ENCODE results near the gene ACACA.
"Not testable (repeated sequence)": the region's sequence is repeated elsewhere in the genome, so short reads cannot be mapped to it uniquely, and the experiment has no call there.

ACACA gene

DNA sequence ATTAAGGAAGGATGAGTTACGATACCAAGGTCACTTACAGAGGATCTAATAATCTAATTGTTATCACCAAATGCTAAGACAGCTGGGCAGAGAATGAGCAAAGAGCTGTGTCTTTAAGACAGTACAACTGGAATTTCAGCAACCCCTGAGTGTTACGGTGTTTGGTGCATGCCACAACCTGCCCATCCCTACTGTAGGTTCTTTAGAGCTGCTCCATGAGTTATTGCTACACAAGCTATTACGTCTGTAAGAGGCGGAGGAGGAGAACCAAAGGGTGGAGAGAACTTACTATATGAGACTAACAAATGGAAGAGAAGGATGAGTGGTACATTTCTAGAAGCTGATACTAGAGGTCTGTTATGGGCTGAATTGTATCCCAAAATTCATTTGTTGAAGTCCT, 45.1 kb downstream of the ACACA start:
- Histone ChIP-seq H3K4me1 (ENCODE audit: control extremely low read depth in 1 of 4, control insufficient read depth in 4 of 4, insufficient read depth in 4 of 4, low read length in 3 of 4) (peaks cover 7 to 31% (median 22%) of the 10 kb centered on the region in 4 experiments), H3K27ac (ENCODE audit: insufficient read depth in 1 of 2, low read depth in 1 of 2, low read length in 2 of 2, poor library complexity in 1 of 2, severe bottlenecking in 2 of 2) (no peak overlapping the region), H3K36me3 (ENCODE audit: control insufficient read depth in 4 of 4, insufficient read depth in 4 of 4, low read length in 3 of 4) (peaks cover 0 to 4% (median 0%) of the 10 kb centered on the region in 4 experiments), H3K4me3 (ENCODE audit: control insufficient read depth in 1 of 7, extremely low read depth in 1 of 7, insufficient read depth in 4 of 7, low read depth in 2 of 7, low read length in 6 of 7) (no peak overlapping the region), H3K27me3 (replicated peaks in 2 of 5; ENCODE audit: control insufficient read depth in 4 of 5, insufficient read depth in 5 of 5, low read length in 4 of 5) (no peaks in the 10 kb centered on the region), H3K9me3 (ENCODE audit: control extremely low read depth in 1 of 5, control insufficient read depth in 4 of 5, insufficient read depth in 2 of 5, low read depth in 1 of 5, low read length in 4 of 5) (no peaks in the 10 kb centered on the region)
- CTCF ChIA-PET, result interaction anchor here (0.5 to 1.7 kb wide), 3 partner anchors 12 to 1338 kb away, joined by 3 to 4 read pairs (median 3); no protein-coding TSS in a partner anchor
- 96% methylated on average over 4 of the region's 4 CpGs for WGBS (ENCODE audit: insufficient coverage)
- POLR2A ChIA-PET, result interaction anchor here (0.6 kb wide), 1 partner anchor 189 kb away, joined by 8 read pairs; no protein-coding TSS in a partner anchor
- no peak for DNase-seq

DNA sequence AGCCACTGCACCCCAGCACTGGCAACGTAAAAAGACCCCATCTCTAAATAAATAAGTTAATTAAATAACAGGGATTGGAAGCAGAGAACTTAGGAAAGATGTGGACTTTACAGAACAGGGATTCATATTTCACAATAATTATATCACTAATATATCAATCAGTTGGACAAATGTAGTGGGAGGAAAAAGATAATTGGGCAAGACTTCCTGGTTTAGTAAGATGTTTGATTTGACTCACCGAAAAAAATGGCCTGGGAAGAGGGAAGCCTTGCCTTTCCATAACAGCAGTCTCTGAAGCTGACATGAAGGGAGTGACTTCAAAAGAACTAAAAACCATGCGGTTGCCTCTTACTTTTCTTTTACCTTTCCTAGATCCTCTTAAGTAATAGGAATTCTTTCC, 46.0 kb downstream of the ACACA start:
- ChIA-PET CTCF (interaction anchor here (0.8 to 3.0 kb wide), 3 partner anchors 13 to 37 kb away, joined by 3 to 17 read pairs (median 4); partner anchors contain the start of gene C17orf78), POLR2A (interaction anchor here (0.7 kb wide), 1 partner anchor 372 kb away, joined by 3 read pairs; no protein-coding TSS in a partner anchor)
- 42% methylated on average over 1 of the region's 3 CpGs for WGBS (ENCODE audit: insufficient coverage)
- Histone ChIP-seq H3K4me3 (ENCODE audit: control insufficient read depth in 1 of 7, extremely low read depth in 1 of 7, insufficient read depth in 4 of 7, low read depth in 2 of 7, low read length in 6 of 7) (no peak overlapping the region), H3K27ac (ENCODE audit: insufficient read depth in 1 of 2, low read depth in 1 of 2, low read length in 2 of 2, poor library complexity in 1 of 2, severe bottlenecking in 2 of 2) (no peak overlapping the region), H3K27me3 (replicated peaks in 2 of 5; ENCODE audit: control insufficient read depth in 4 of 5, insufficient read depth in 5 of 5, low read length in 4 of 5) (no peaks in the 10 kb centered on the region), H3K36me3 (ENCODE audit: control insufficient read depth in 4 of 4, insufficient read depth in 4 of 4, low read length in 3 of 4) (peaks cover 0 to 4% (median 0%) of the 10 kb centered on the region in 4 experiments), H3K9me3 (ENCODE audit: control extremely low read depth in 1 of 5, control insufficient read depth in 4 of 5, insufficient read depth in 2 of 5, low read depth in 1 of 5, low read length in 4 of 5) (no peaks in the 10 kb centered on the region), H3K4me1 (ENCODE audit: control extremely low read depth in 1 of 4, control insufficient read depth in 4 of 4, insufficient read depth in 4 of 4, low read length in 3 of 4) (peaks cover 7 to 34% (median 22%) of the 10 kb centered on the region in 4 experiments)
- no peak for DNase-seq

DNA sequence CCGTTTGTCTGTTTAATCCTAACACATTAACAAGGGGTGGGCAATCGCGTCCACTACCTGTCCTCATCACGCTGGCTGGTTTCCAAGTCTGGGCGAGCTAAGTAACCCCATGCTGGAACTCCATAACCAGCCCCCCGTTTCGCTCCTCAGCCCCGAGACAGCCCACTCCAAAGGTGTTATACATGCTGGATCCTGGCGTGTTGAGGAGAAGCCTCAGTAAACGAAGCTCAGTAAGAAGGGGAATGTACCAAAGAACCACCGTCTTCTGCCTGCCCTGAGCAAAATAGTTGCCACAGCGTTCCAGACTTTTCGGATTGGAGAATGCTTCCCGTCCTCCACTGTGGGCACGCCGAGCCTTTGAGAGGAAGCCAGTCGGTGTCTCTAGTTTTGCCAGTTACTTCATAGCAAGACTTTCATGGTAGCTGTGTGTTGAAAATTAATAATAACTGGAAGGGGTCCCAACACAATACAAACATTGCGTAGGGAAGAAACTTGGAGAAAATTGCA, 46.9 kb downstream of the ACACA start:
- 17% methylated on average over 15 of the region's 18 CpGs for WGBS (ENCODE audit: insufficient coverage)
- peaks cover 7 to 34% (median 22%) of the 10 kb centered on the region in 4 experiments for H3K4me1 ChIP-seq (ENCODE audit: control extremely low read depth in 1 of 4, control insufficient read depth in 4 of 4, insufficient read depth in 4 of 4, low read length in 3 of 4)

DNA sequence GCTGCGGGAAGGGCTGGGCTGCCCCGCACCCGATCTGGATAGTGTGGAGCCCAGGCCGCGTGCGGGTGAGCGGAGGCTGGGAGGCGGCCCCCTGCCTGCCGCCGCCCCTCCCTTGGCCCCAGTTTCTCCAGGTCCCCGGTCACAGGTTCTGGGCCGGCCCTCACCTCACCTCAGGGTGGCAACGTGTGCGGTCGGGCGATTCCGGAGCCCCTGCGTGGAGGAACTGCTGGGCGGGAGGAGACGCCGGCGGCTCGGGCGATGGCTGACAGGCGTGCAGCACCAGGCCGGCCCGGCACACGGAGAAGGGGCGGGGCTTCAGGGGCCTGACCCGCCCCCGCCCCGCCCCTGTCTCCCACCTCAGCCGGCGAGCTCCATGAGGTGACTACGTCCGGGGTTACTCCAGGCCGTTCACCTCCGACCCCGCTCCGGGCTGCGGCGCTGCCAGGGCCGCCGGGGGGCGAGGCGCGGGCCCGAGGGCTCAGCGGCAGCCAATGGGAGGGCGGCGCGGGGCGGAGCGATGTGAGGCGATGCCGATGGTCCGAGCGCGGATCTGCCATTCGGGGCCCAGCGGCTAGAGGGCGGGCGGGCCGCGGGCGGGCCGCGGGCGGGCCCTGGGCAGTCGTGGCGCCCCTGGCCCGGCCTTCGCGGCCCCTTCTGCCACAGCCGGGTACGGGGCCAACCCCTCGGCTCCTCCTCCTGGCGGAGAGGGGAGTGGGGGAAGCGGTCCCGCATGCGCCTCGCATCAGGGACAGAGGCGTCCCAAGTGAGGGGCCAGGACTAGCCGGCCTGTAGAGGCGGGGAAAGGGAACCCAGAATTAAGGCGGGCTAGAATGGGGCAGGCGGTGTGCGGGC, 47.6 kb downstream of the ACACA start:
- peaks cover 0 to 10% (median 0%) of the 10 kb centered on the region in 4 experiments for H3K36me3 ChIP-seq (ENCODE audit: control insufficient read depth in 4 of 4, insufficient read depth in 4 of 4, low read length in 3 of 4)
- no peaks in the 10 kb centered on the region for H3K27me3 ChIP-seq (replicated peaks in 2 of 5; ENCODE audit: control insufficient read depth in 4 of 5, insufficient read depth in 5 of 5, low read length in 4 of 5)
- no peaks in the 10 kb centered on the region for H3K9me3 ChIP-seq (ENCODE audit: control extremely low read depth in 1 of 5, control insufficient read depth in 4 of 5, insufficient read depth in 2 of 5, low read depth in 1 of 5, low read length in 4 of 5)
- H3K4me1 ChIP-seq (ENCODE audit: control extremely low read depth in 1 of 4, control insufficient read depth in 4 of 4, insufficient read depth in 4 of 4, low read length in 3 of 4), result peaks cover 7 to 34% (median 22%) of the 10 kb centered on the region in 4 experiments
- H3K4me3 ChIP-seq (ENCODE audit: control insufficient read depth in 1 of 7, extremely low read depth in 1 of 7, insufficient read depth in 4 of 7, low read depth in 2 of 7, low read length in 6 of 7), result peak overlapping the region; percentile 57 to 97 (median 84)
- peak overlapping the region in 1 of 2 experiments; percentile 74 for H3K27ac ChIP-seq (ENCODE audit: insufficient read depth in 1 of 2, low read depth in 1 of 2, low read length in 2 of 2, poor library complexity in 1 of 2, severe bottlenecking in 2 of 2)
- peak; percentile 94 to 97 (median 96) for DNase-seq
- WGBS (ENCODE audit: insufficient coverage), result 0% methylated on average over 57 of the region's 88 CpGs
- CTCF ChIA-PET, result interaction anchor here (1.1 to 3.0 kb wide), 4 partner anchors 9 to 756 kb away, joined by 3 to 17 read pairs (median 4); partner anchors contain the start of gene C17orf78
- POLR2A ChIA-PET, result no interaction called here

More for the DNA sequence above, 46.9 kb downstream of the ACACA start:
- peak overlapping the region; percentile 57 to 93 (median 68) for H3K4me3 ChIP-seq (ENCODE audit: control insufficient read depth in 1 of 7, extremely low read depth in 1 of 7, insufficient read depth in 4 of 7, low read depth in 2 of 7, low read length in 6 of 7)
- no peaks in the 10 kb centered on the region for H3K9me3 ChIP-seq (ENCODE audit: control extremely low read depth in 1 of 5, control insufficient read depth in 4 of 5, insufficient read depth in 2 of 5, low read depth in 1 of 5, low read length in 4 of 5)
- H3K36me3 ChIP-seq (ENCODE audit: control insufficient read depth in 4 of 4, insufficient read depth in 4 of 4, low read length in 3 of 4), result peaks cover 0 to 4% (median 0%) of the 10 kb centered on the region in 4 experiments
- DNase-seq, result no peak
- ChIA-PET POLR2A (no interaction called here), CTCF (interaction anchor here (1.1 to 3.0 kb wide), 4 partner anchors 9 to 757 kb away, joined by 3 to 17 read pairs (median 4); partner anchors contain the start of gene C17orf78)
- H3K27ac ChIP-seq (ENCODE audit: insufficient read depth in 1 of 2, low read depth in 1 of 2, low read length in 2 of 2, poor library complexity in 1 of 2, severe bottlenecking in 2 of 2), result peak overlapping the region in 1 of 2 experiments; percentile 68
- H3K27me3 ChIP-seq (replicated peaks in 2 of 5; ENCODE audit: control insufficient read depth in 4 of 5, insufficient read depth in 5 of 5, low read length in 4 of 5), result no peaks in the 10 kb centered on the region

DNA sequence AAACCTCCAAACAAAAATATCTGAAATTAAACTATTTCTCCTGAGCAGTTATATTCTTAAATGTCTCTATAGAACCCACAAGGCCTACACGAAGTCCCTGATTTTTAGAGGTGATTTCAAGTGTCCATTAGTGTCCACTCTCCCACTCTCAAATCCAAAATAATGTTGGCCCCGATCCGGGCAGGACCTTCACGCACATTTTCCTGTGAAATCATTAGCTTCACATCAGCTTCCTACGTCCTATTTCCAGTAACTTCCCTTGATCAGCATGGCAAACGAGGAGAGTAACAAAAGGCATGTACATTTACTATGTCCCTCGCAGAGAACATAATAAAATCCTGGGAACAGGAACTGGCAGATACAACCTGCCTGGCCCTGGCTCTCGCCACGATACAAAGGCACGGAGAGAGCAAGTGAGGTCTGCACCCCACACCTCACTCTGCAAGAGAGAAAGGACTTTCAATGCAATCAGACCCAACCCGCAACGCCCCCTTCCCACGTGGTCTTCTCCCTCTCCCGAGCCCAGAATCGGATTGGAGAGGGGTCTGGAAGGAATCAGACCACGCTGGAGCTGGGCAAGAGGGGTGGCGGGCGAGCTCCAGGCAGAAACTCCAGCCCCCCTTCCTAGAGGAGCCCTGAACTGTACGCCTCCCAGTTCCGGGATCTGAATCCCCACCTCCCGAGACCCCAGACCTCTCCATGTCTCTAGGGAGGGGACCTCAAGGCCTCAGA, 48.4 kb downstream of the ACACA start:
- Histone ChIP-seq H3K27me3 (replicated peaks in 2 of 5; ENCODE audit: control insufficient read depth in 4 of 5, insufficient read depth in 5 of 5, low read length in 4 of 5) (no peaks in the 10 kb centered on the region), H3K36me3 (ENCODE audit: control insufficient read depth in 4 of 4, insufficient read depth in 4 of 4, low read length in 3 of 4) (peaks cover 0 to 15% (median 0%) of the 10 kb centered on the region in 4 experiments), H3K9me3 (ENCODE audit: control extremely low read depth in 1 of 5, control insufficient read depth in 4 of 5, insufficient read depth in 2 of 5, low read depth in 1 of 5, low read length in 4 of 5) (no peaks in the 10 kb centered on the region), H3K4me3 (ENCODE audit: control insufficient read depth in 1 of 7, extremely low read depth in 1 of 7, insufficient read depth in 4 of 7, low read depth in 2 of 7, low read length in 6 of 7) (peak overlapping the region; percentile 57 to 97 (median 84)), H3K27ac (ENCODE audit: insufficient read depth in 1 of 2, low read depth in 1 of 2, low read length in 2 of 2, poor library complexity in 1 of 2, severe bottlenecking in 2 of 2) (peak overlapping the region in 1 of 2 experiments; percentile 74), H3K4me1 (ENCODE audit: control extremely low read depth in 1 of 4, control insufficient read depth in 4 of 4, insufficient read depth in 4 of 4, low read length in 3 of 4) (peaks cover 7 to 34% (median 22%) of the 10 kb centered on the region in 4 experiments)
- CTCF ChIA-PET, result interaction anchor here (1.1 to 3.0 kb wide), 3 partner anchors 16 to 755 kb away, joined by 3 to 17 read pairs (median 5); partner anchors contain the start of gene C17orf78
- DNase-seq, result peak; percentile 28 to 53 (median 51)
- WGBS (ENCODE audit: insufficient coverage), result 7% methylated on average over 18 of the region's 21 CpGs
- POLR2A ChIA-PET, result no interaction called here

DNA sequence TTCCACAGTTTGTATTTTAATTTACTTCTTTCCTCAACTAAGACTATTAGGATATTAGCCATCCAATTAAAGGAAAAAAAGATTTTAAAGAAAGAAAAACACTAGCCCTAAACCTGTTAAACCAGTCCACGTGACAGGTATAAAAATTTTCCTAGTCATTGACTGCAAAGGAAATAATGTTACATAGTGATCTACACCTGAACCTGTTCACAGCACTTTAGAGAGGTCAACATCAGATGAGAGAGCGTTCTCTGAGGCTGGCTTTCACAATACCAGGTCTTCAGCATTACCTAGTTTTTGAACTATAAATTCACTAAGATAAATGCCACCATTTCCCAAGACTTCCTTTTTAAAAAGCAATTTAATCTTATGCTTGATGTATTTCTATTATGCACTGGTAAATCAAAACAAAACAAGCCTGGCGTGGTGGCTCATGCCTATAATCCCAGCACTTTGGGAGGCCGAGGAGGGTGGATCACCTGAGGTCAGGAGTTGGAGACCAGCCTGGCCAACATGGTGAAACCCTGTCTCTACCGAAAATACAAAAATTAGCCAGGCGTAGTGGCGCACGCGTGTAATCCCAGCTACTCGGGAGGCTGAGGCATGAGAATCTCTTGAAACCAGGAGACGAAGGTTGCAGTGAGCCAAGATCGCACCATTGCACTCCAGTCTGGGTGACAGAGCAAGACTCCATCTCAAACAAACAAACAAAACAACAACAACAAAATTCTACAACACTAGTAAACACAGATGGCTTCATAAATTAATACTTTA, 49.7 kb downstream of the ACACA start:
- POLR2A ChIA-PET; H3K27ac ChIP-seq (ENCODE audit: insufficient read depth in 1 of 2, low read depth in 1 of 2, low read length in 2 of 2, poor library complexity in 1 of 2, severe bottlenecking in 2 of 2); DNase-seq; H3K9me3 ChIP-seq (ENCODE audit: control extremely low read depth in 1 of 5, control insufficient read depth in 4 of 5, insufficient read depth in 2 of 5, low read depth in 1 of 5, low read length in 4 of 5); H3K27me3 ChIP-seq (replicated peaks in 2 of 5; ENCODE audit: control insufficient read depth in 4 of 5, insufficient read depth in 5 of 5, low read length in 4 of 5): not testable (repeated sequence)
- WGBS (ENCODE audit: insufficient coverage), result over 99% methylated on average over 11 of the region's 12 CpGs
- Histone ChIP-seq H3K36me3 (ENCODE audit: control insufficient read depth in 4 of 4, insufficient read depth in 4 of 4, low read length in 3 of 4) (peaks cover 0 to 15% (median 0%) of the 10 kb centered on the region in 4 experiments), H3K4me1 (ENCODE audit: control extremely low read depth in 1 of 4, control insufficient read depth in 4 of 4, insufficient read depth in 4 of 4, low read length in 3 of 4) (peaks cover 7 to 34% (median 22%) of the 10 kb centered on the region in 4 experiments), H3K4me3 (ENCODE audit: control insufficient read depth in 1 of 7, extremely low read depth in 1 of 7, insufficient read depth in 4 of 7, low read depth in 2 of 7, low read length in 6 of 7) (peak overlapping the region in 1 of 7 experiments; percentile 97)
- CTCF ChIA-PET, result interaction anchor here (0.7 kb wide), 1 partner anchor 8 kb away, joined by 3 read pairs; no protein-coding TSS in a partner anchor
